ENCODE data around the gene SHC4.

DNA sequence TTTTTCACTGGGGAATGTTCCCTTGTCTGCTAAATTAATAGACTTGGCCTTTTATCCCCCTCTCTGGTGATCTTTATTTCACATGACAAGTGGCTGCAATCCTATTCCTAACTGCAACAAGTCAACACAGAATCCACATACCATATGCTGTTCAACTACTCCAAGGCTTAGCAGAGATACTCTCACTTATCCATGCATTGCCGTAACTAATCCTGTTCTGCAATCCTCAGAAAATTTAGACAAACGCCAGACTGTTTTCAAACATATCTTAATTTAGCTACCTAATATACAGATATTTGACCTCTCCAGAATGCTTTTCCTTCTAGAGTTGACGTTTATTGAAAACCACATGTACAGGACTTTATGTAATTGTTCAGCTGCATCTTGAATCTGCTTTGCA, 47.9 kb downstream of the SHC4 start:
- TF ChIP-seq, protein P1, sequence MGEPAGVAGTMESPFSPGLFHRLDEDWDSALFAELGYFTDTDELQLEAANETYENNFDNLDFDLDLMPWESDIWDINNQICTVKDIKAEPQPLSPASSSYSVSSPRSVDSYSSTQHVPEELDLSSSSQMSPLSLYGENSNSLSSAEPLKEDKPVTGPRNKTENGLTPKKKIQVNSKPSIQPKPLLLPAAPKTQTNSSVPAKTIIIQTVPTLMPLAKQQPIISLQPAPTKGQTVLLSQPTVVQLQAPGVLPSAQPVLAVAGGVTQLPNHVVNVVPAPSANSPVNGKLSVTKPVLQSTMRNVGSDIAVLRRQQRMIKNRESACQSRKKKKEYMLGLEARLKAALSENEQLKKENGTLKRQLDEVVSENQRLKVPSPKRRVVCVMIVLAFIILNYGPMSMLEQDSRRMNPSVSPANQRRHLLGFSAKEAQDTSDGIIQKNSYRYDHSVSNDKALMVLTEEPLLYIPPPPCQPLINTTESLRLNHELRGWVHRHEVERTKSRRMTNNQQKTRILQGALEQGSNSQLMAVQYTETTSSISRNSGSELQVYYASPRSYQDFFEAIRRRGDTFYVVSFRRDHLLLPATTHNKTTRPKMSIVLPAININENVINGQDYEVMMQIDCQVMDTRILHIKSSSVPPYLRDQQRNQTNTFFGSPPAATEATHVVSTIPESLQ (CRISPR knock-in tag; IDR thresholded peaks at IDR 0.05) = no peak
- TF ChIP-seq FOXK2 (conservative IDR thresholded peaks at IDR 0.05 in 1 of 2, IDR thresholded peaks at IDR 0.05 in 1 of 2; ENCODE audit: low read depth in 2 of 2) (no peak), TAL1 (IDR thresholded peaks at IDR 0.05) (no peak), MTA1 (IDR thresholded peaks at IDR 0.05; ENCODE audit: borderline replicate concordance) (no peak), EGR1 (conservative IDR thresholded peaks at IDR 0.05) (no peak), POLR2A (conservative IDR thresholded peaks at IDR 0.05) (no peak), MCM7 (IDR thresholded peaks at IDR 0.05) (no peak), EZH2 (IDR thresholded peaks at IDR 0.05; ENCODE audit: borderline replicate concordance, low read depth, low read length) (no peak), ZNF274 (IDR thresholded peaks at IDR 0.05; ENCODE audit: borderline replicate concordance, low read depth, low read length) (no peak)
- TF ChIP-seq, protein P2, sequence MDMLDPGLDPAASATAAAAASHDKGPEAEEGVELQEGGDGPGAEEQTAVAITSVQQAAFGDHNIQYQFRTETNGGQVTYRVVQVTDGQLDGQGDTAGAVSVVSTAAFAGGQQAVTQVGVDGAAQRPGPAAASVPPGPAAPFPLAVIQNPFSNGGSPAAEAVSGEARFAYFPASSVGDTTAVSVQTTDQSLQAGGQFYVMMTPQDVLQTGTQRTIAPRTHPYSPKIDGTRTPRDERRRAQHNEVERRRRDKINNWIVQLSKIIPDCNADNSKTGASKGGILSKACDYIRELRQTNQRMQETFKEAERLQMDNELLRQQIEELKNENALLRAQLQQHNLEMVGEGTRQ (CRISPR knock-in tag; IDR thresholded peaks at IDR 0.05) = no peak
- TF ChIP-seq, protein P3, sequence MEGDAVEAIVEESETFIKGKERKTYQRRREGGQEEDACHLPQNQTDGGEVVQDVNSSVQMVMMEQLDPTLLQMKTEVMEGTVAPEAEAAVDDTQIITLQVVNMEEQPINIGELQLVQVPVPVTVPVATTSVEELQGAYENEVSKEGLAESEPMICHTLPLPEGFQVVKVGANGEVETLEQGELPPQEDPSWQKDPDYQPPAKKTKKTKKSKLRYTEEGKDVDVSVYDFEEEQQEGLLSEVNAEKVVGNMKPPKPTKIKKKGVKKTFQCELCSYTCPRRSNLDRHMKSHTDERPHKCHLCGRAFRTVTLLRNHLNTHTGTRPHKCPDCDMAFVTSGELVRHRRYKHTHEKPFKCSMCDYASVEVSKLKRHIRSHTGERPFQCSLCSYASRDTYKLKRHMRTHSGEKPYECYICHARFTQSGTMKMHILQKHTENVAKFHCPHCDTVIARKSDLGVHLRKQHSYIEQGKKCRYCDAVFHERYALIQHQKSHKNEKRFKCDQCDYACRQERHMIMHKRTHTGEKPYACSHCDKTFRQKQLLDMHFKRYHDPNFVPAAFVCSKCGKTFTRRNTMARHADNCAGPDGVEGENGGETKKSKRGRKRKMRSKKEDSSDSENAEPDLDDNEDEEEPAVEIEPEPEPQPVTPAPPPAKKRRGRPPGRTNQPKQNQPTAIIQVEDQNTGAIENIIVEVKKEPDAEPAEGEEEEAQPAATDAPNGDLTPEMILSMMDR (IDR thresholded peaks at IDR 0.05 in 2 of 3, conservative IDR thresholded peaks at IDR 0.05 in 1 of 3; ENCODE audit: insufficient read depth in 2 of 3, low read depth in 1 of 3, low read length in 3 of 3) = no peak
- TF ChIP-seq, protein P4, sequence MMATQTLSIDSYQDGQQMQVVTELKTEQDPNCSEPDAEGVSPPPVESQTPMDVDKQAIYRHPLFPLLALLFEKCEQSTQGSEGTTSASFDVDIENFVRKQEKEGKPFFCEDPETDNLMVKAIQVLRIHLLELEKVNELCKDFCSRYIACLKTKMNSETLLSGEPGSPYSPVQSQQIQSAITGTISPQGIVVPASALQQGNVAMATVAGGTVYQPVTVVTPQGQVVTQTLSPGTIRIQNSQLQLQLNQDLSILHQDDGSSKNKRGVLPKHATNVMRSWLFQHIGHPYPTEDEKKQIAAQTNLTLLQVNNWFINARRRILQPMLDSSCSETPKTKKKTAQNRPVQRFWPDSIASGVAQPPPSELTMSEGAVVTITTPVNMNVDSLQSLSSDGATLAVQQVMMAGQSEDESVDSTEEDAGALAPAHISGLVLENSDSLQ (IDR thresholded peaks at IDR 0.05) = no peak
- TF ChIP-seq, protein P5, sequence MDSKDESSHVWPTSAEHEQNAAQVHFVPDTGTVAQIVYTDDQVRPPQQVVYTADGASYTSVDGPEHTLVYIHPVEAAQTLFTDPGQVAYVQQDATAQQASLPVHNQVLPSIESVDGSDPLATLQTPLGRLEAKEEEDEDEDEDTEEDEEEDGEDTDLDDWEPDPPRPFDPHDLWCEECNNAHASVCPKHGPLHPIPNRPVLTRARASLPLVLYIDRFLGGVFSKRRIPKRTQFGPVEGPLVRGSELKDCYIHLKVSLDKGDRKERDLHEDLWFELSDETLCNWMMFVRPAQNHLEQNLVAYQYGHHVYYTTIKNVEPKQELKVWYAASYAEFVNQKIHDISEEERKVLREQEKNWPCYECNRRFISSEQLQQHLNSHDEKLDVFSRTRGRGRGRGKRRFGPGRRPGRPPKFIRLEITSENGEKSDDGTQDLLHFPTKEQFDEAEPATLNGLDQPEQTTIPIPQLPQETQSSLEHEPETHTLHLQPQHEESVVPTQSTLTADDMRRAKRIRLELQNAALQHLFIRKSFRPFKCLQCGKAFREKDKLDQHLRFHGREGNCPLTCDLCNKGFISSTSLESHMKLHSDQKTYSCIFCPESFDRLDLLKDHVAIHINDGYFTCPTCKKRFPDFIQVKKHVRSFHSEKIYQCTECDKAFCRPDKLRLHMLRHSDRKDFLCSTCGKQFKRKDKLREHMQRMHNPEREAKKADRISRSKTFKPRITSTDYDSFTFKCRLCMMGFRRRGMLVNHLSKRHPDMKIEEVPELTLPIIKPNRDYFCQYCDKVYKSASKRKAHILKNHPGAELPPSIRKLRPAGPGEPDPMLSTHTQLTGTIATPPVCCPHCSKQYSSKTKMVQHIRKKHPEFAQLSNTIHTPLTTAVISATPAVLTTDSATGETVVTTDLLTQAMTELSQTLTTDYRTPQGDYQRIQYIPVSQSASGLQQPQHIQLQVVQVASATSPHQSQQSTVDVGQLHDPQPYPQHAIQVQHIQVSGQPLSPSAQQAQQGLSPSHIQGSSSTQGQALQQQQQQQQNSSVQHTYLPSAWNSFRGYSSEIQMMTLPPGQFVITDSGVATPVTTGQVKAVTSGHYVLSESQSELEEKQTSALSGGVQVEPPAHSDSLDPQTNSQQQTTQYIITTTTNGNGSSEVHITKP (IDR thresholded peaks at IDR 0.05; ENCODE audit: partially characterized antibody) = no peak

Measured in K562 (cell line).